ENCODE results near the gene BTBD1. TPM values are rescaled to one million over a fixed set of nuclear protein-coding genes. Genes with fewer than 3 reads are reported as not detected.
"Not testable (repeated sequence)": the region's sequence is repeated elsewhere in the genome, so short reads cannot be mapped to it uniquely, and the experiment has no call there.

Gene BTBD1
- total RNA-seq, 2 donors from 2014 or later: 56.7 to 63.6 TPM

DNA sequence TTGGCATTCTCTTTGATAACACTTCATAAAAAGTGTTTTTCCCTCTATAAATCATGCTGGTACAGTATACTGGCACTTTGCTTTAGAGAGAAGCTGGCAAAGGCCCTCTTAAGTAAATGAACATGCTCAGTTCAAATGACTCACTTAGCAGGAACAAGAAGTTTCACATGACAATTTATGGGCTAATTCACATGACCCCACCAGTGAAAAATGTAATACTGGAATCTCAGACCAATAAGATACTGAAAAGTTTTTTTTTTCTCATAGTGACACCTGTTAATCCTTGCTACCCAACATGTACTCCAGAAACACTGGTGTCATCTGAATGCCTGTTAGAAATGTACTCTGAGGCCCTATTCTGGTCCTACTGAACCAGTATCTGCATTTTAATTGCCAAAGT, 13.9 kb downstream of the BTBD1 start:
- Histone ChIP-seq H3K36me3 (peaks cover 4% of the 10 kb centered on the region), H3K9ac (ENCODE audit: low read depth in 2 of 2, low read length in 2 of 2) (no peak overlapping the region), H3K27me3 (no peaks in the 10 kb centered on the region), H3K4me1 (no peaks in the 10 kb centered on the region), H3K4me3 (no peak overlapping the region), H3K9me3 (no peaks in the 10 kb centered on the region), H3K27ac (peak overlapping the region; percentile 38)
- TF ChIP-seq, protein P1, sequence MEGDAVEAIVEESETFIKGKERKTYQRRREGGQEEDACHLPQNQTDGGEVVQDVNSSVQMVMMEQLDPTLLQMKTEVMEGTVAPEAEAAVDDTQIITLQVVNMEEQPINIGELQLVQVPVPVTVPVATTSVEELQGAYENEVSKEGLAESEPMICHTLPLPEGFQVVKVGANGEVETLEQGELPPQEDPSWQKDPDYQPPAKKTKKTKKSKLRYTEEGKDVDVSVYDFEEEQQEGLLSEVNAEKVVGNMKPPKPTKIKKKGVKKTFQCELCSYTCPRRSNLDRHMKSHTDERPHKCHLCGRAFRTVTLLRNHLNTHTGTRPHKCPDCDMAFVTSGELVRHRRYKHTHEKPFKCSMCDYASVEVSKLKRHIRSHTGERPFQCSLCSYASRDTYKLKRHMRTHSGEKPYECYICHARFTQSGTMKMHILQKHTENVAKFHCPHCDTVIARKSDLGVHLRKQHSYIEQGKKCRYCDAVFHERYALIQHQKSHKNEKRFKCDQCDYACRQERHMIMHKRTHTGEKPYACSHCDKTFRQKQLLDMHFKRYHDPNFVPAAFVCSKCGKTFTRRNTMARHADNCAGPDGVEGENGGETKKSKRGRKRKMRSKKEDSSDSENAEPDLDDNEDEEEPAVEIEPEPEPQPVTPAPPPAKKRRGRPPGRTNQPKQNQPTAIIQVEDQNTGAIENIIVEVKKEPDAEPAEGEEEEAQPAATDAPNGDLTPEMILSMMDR (IDR thresholded peaks at IDR 0.05): no peak
- DNase-seq: no peak
- intact Hi-C loops (cut with DNase I): no loop called here

DNA sequence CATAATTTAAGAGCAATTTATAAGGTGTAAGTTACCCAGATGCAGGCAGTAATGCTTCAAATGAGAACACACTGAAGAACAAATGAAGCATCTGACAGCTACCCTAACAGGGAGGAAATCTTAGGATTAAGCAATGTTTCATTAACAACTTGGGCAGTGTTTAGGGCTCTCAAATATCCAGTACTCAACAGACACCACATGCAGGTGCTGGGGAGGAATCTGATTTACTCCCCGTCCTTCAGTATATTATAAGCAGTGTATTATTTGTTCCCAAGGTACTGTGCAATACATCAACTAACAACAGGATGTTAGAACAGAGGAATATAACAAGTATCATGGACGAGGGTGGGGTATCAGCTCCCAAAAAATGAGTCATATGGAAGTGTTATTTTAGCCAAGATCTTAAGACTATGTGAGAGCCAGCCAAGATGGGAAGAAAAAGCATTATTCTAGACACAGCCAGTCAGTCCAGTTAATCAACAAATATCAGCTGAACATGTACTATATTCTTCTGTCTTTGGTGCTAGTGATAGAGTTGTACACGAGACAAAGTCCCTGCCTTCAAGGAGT, 20.4 kb downstream of the BTBD1 start:
- no peak for DNase-seq
- TF ChIP-seq, protein P1 (IDR thresholded peaks at IDR 0.05): no peak
- H3K27ac ChIP-seq: no peak overlapping the region
- no peak overlapping the region for H3K9ac ChIP-seq (ENCODE audit: low read depth in 2 of 2, low read length in 2 of 2)
- intact Hi-C loops (cut with DNase I): no loop called here
- no peak overlapping the region for H3K4me3 ChIP-seq
- H3K36me3 ChIP-seq: no peaks in the 10 kb centered on the region
- no peaks in the 10 kb centered on the region for H3K9me3 ChIP-seq
- no peaks in the 10 kb centered on the region for H3K27me3 ChIP-seq
- H3K4me1 ChIP-seq: no peaks in the 10 kb centered on the region

- no peak overlapping the region for H3K27ac ChIP-seq
- intact Hi-C loops (cut with DNase I): no loop called here
- H3K9ac ChIP-seq (ENCODE audit: low read depth in 2 of 2, low read length in 2 of 2): no peak overlapping the region
- no peak for DNase-seq
- H3K27me3 ChIP-seq: no peaks in the 10 kb centered on the region
- H3K9me3 ChIP-seq: no peaks in the 10 kb centered on the region
- H3K36me3 ChIP-seq: peaks cover 4% of the 10 kb centered on the region
- H3K4me3 ChIP-seq: no peak overlapping the region
- H3K4me1 ChIP-seq: no peaks in the 10 kb centered on the region
- TF ChIP-seq, protein P1 (IDR thresholded peaks at IDR 0.05): no peak
Measured at GRCh38 chr15:83044156-83044555, 22.9 kb downstream of the BTBD1 start.

- H3K27ac ChIP-seq: no peak overlapping the region
- no peaks in the 10 kb centered on the region for H3K9me3 ChIP-seq
- no peak for DNase-seq
- no peaks in the 10 kb centered on the region for H3K27me3 ChIP-seq
- H3K4me3 ChIP-seq: no peak overlapping the region
- intact Hi-C loops (cut with DNase I): no loop called here
- TF ChIP-seq, protein P1 (IDR thresholded peaks at IDR 0.05): no peak
- no peaks in the 10 kb centered on the region for H3K4me1 ChIP-seq
- no peak overlapping the region for H3K9ac ChIP-seq (ENCODE audit: low read depth in 2 of 2, low read length in 2 of 2)
- H3K36me3 ChIP-seq: peaks cover 4% of the 10 kb centered on the region
Measured at GRCh38 chr15:83039206-83039605, 27.8 kb downstream of the BTBD1 start.

DNA sequence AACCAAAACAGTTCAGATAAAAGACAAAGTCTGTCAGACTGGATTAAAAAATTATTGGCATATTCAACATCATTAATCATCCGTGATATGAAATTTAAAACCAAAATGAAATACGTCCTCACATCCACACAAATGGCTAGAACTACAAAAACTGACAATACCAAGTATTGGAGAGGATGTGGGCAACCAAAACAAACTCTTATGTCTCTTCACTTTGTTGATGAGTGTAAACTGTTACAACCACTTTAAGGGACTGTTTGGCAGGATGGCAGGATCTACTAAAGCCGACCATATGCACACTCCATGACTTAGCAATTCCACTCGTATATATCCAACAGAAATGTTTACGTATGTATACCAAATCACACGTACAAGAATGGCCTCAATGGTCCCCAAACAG, 30.8 kb downstream of the BTBD1 start:
- Histone ChIP-seq H3K27me3 (no peaks in the 10 kb centered on the region), H3K36me3 (peaks cover 4% of the 10 kb centered on the region), H3K27ac (no peak overlapping the region), H3K9ac (ENCODE audit: low read depth in 2 of 2, low read length in 2 of 2) (no peak overlapping the region), H3K4me1 (no peaks in the 10 kb centered on the region), H3K9me3 (no peaks in the 10 kb centered on the region), H3K4me3 (no peak overlapping the region)
- TF ChIP-seq, protein P1 (IDR thresholded peaks at IDR 0.05): no peak
- intact Hi-C loops (cut with DNase I): no loop called here
- DNase-seq: no peak

DNA sequence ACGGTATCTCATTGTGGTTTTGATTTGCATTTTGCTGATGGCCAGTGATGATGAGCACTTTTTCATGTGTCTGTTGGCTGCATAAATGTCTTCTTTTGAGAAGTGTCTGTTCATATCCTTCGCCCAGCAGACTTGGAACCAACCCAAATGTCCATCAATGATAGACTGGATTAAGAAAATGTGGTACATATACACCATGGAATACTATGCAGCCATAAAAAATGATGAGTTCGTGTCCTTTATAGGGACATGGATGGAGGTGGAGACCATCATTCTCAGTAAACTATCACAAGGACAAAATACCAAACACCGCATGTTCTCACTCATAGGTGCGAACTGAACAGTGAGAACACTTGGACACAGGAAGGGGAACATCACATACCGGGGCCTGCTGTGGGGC, 35.8 kb downstream of the BTBD1 start:
- intact Hi-C loops (cut with DNase I); DNase-seq; H3K27ac ChIP-seq; H3K4me1 ChIP-seq; H3K36me3 ChIP-seq; H3K9me3 ChIP-seq; H3K4me3 ChIP-seq; H3K27me3 ChIP-seq; H3K9ac ChIP-seq (ENCODE audit: low read depth in 2 of 2, low read length in 2 of 2): not testable (repeated sequence)

Measured in colonic mucosa (tissue), 4 donors.